ENCODE data around the gene KLF6. TPM values are rescaled to one million over a fixed set of nuclear protein-coding genes. Genes with fewer than 3 reads are reported as not detected.

Gene KLF6
- total RNA-seq, 2 experiments from 2014 or later = 851 to 874 TPM

DNA sequence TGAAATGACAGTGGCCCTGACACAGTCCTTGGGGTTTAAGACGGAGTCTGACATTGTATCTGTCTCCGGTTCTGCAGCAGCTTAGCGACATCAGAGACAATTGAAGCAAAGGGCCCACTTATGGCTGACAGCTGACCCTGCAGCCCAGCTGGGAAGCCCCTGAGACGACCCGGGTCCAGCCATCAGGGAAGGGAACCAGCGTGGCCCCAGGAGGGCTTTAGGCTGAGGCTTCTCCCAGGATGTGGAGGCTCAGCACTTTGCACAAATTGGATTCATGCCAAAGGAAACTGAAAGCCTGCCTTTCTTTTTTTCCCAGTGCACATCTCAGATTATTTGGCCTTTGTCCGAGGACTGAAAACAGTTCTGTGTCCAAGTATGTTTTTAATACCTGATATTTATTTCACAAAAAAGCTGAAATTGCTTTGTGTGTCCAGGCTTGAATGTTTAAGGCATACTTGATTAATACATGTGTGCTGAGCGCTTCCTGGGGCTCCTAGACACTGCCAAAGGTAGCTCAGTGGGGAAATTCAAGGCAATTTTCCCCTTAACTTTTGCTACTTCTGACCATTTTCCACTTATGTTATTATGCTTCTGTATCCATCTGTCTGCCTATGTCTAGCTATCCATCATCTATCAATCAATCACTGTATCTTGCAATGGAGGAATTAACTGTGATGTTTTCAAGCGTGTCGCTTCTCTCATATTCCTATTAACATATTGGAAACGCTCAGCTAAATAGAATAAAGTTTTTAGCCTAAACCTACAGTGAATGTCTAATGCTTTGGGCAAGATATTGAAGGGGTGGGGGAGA lies 34.8 kb downstream of the KLF6 start:
- Mint-ChIP-seq H3K4me3 (no peak overlapping the region), H3K4me1 (ENCODE audit: low read depth) (peaks cover 5% of the 10 kb centered on the region), H3K36me3 (ENCODE audit: low read depth) (no peaks in the 10 kb centered on the region), H3K27me3 (no peaks in the 10 kb centered on the region), H3K27ac (no peak overlapping the region), H3K9me3 (no peaks in the 10 kb centered on the region)
- CTCF ChIA-PET = no interaction called here
- POLR2A ChIA-PET = interaction anchor here (0.8 to 1.6 kb wide), 3 partner anchors 9 to 35 kb away, joined by 3 to 4 read pairs (median 4); partner anchors contain the start of gene KLF6
- DNase-seq (peak in 1 of 14 experiments; percentile 10), ATAC-seq (ENCODE audit: poor library complexity) (no peak)
- intact Hi-C loops (cut with DNase I, micrococcal nuclease) = no loop called here
- no peak overlapping the region for H3K27ac ChIP-seq (ENCODE audit: low read depth in 1 of 2, low read length in 2 of 2)
- no peaks in the 10 kb centered on the region for H3K4me1 ChIP-seq (ENCODE audit: insufficient read depth, low read length)
- no peaks in the 10 kb centered on the region for H3K9me3 ChIP-seq (ENCODE audit: control insufficient read depth in 1 of 2, insufficient read depth in 1 of 2, low read length in 2 of 2)
- H3K27me3 ChIP-seq (ENCODE audit: control insufficient read depth in 1 of 2, insufficient read depth in 2 of 2, low read length in 2 of 2) = no peaks in the 10 kb centered on the region
- TF ChIP-seq, protein P1, sequence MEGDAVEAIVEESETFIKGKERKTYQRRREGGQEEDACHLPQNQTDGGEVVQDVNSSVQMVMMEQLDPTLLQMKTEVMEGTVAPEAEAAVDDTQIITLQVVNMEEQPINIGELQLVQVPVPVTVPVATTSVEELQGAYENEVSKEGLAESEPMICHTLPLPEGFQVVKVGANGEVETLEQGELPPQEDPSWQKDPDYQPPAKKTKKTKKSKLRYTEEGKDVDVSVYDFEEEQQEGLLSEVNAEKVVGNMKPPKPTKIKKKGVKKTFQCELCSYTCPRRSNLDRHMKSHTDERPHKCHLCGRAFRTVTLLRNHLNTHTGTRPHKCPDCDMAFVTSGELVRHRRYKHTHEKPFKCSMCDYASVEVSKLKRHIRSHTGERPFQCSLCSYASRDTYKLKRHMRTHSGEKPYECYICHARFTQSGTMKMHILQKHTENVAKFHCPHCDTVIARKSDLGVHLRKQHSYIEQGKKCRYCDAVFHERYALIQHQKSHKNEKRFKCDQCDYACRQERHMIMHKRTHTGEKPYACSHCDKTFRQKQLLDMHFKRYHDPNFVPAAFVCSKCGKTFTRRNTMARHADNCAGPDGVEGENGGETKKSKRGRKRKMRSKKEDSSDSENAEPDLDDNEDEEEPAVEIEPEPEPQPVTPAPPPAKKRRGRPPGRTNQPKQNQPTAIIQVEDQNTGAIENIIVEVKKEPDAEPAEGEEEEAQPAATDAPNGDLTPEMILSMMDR (IDR thresholded peaks at IDR 0.05) = no peak
- no peak overlapping the region for H3K4me3 ChIP-seq (ENCODE audit: low read length)
- no peaks in the 10 kb centered on the region for H3K36me3 ChIP-seq (ENCODE audit: insufficient read depth, low read length)

- Mint-ChIP-seq H3K4me3 (no peak overlapping the region), H3K36me3 (ENCODE audit: low read depth) (no peaks in the 10 kb centered on the region), H3K9me3 (no peaks in the 10 kb centered on the region), H3K27ac (no peak overlapping the region), H3K4me1 (ENCODE audit: low read depth) (peaks cover 5% of the 10 kb centered on the region), H3K27me3 (no peaks in the 10 kb centered on the region)
- Histone ChIP-seq H3K9me3 (ENCODE audit: control insufficient read depth in 1 of 2, insufficient read depth in 1 of 2, low read length in 2 of 2) (no peaks in the 10 kb centered on the region), H3K4me1 (ENCODE audit: insufficient read depth, low read length) (no peaks in the 10 kb centered on the region), H3K4me3 (ENCODE audit: low read length) (no peak overlapping the region), H3K27ac (ENCODE audit: low read depth in 1 of 2, low read length in 2 of 2) (no peak overlapping the region), H3K27me3 (ENCODE audit: control insufficient read depth in 1 of 2, insufficient read depth in 2 of 2, low read length in 2 of 2) (no peaks in the 10 kb centered on the region), H3K36me3 (ENCODE audit: insufficient read depth, low read length) (no peaks in the 10 kb centered on the region)
- ATAC-seq (ENCODE audit: poor library complexity) (no peak), DNase-seq (peak in 1 of 14 experiments; percentile 51)
- CTCF ChIA-PET = no interaction called here
- POLR2A ChIA-PET = interaction anchor here (1.6 kb wide), 1 partner anchor 9 kb away, joined by 4 read pairs; no protein-coding TSS in a partner anchor
- intact Hi-C loops (cut with DNase I, micrococcal nuclease) = no loop called here
- TF ChIP-seq, protein P1 (IDR thresholded peaks at IDR 0.05) = no peak
Measured at GRCh38 chr10:3749600-3749999, 35.4 kb downstream of the KLF6 start.

DNA sequence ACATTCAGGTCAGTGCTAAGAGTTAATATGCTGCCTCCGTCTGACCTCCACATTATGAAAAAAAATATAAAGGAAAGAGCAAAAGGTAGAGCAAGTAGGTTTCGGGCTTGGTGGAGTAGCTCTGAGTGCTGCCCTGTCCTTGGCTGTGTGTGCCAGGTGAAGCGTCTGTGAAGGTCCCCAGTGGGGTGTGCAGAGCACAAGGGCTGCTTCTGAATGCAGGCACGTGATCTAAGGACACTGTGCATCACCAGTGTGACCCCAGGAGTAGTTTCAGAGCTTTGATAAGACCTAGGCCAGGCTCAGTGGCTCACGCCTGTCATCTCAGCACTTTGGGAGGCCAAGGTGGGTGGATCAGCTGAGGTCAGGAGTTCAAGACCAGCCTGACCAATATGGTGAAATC lies 36.0 kb downstream of the KLF6 start:
- Histone ChIP-seq H3K4me1 (ENCODE audit: insufficient read depth, low read length) (no peaks in the 10 kb centered on the region), H3K4me3 (ENCODE audit: low read length) (no peak overlapping the region), H3K27me3 (ENCODE audit: control insufficient read depth in 1 of 2, insufficient read depth in 2 of 2, low read length in 2 of 2) (no peaks in the 10 kb centered on the region), H3K9me3 (ENCODE audit: control insufficient read depth in 1 of 2, insufficient read depth in 1 of 2, low read length in 2 of 2) (no peaks in the 10 kb centered on the region), H3K27ac (ENCODE audit: low read depth in 1 of 2, low read length in 2 of 2) (no peak overlapping the region), H3K36me3 (ENCODE audit: insufficient read depth, low read length) (no peaks in the 10 kb centered on the region)
- ATAC-seq (ENCODE audit: poor library complexity) = no peak
- Mint-ChIP-seq H3K27me3 (no peaks in the 10 kb centered on the region), H3K36me3 (ENCODE audit: low read depth) (no peaks in the 10 kb centered on the region), H3K4me3 (no peak overlapping the region), H3K4me1 (ENCODE audit: low read depth) (peaks cover 5% of the 10 kb centered on the region), H3K9me3 (no peaks in the 10 kb centered on the region), H3K27ac (no peak overlapping the region)
- DNase-seq = peak in 1 of 14 experiments; percentile 1
- intact Hi-C loops (cut with DNase I, micrococcal nuclease) = no loop called here
- TF ChIP-seq, protein P1 (IDR thresholded peaks at IDR 0.05) = no peak
- ChIA-PET CTCF (interaction anchor here (0.5 kb wide), 1 partner anchor 323 kb away, joined by 3 read pairs; no protein-coding TSS in a partner anchor), POLR2A (interaction anchor here (1.6 kb wide), 1 partner anchor 8 kb away, joined by 4 read pairs; no protein-coding TSS in a partner anchor)

Measured in CD4-positive, alpha-beta T cell (primary cell).